Mammary epithelial cell (primary cell): Measurements from ENCODE around the gene PPFIA2.

Experiments
- CTCF ChIP-seq, 2 donors: IDR thresholded peaks in 1 of 2; conservative IDR thresholded peaks in 1 of 2; 2 replicates each; pipeline ENCODE4 v1.5.1; 2011 to 2012; ENCODE audit warnings: inconsistent platforms in 2 of 2, low read length in 2 of 2, mild to moderate bottlenecking in 2 of 2, control low read depth in 1 of 2, low read depth in 1 of 2; ENCODE audit not compliant: insufficient read depth in 1 of 2; ENCODE audit errors: extremely low read depth in 1 of 2
- EZH2 ChIP-seq: IDR thresholded peaks from 2 replicates; pipeline ENCODE4 v1.6.1; 2012; ENCODE audit warnings: low read length, inconsistent platforms, borderline replicate concordance

GRCh38 chr12:81668475-81668874 lies 90.7 kb downstream of the PPFIA2 start:
- TF ChIP-seq CTCF (conservative IDR thresholded peaks at IDR 0.05 in 1 of 2, IDR thresholded peaks at IDR 0.05 in 1 of 2; ENCODE audit: extremely low read depth in 1 of 2, insufficient read depth in 1 of 2, low read depth in 1 of 2, low read length in 2 of 2) (no peak), EZH2 (no peak)
